Spleen (tissue), 11 donors: ENCODE data around the gene CFAP251. TPM values are rescaled to one million over a fixed set of nuclear protein-coding genes. Genes with fewer than 3 reads are reported as not detected.

Experiments used
- DNase-seq: peaks from one replicate; pipeline ENCODE4 v3.0.0-alpha.2; 2020
- H3K27ac ChIP-seq, 8 donors: fragments of 200-600 bp; sonication (generic) in 7 of 8; 1 replicate in 4 of 8; 2 replicates in 4 of 8; pipeline versions ENCODE4 v1.5.0 to v1.8.0; 2016 to 2021; ENCODE audit warnings: inconsistent platforms in 4 of 8, mild to moderate bottlenecking in 4 of 8, moderate library complexity in 1 of 8
- H3K27me3 ChIP-seq, 7 donors: fragments of 200-600 bp; sonication (generic) in 6 of 7; replicated peaks in 1 of 7; 1 replicate in 4 of 7; 2 replicates in 3 of 7; pipeline versions ENCODE4 v1.5.0 to v1.8.0; 2016 to 2021; ENCODE audit warnings: inconsistent platforms in 3 of 7, mild to moderate bottlenecking in 1 of 7
- H3K36me3 ChIP-seq, 6 donors: fragments of 200-600 bp; sonication (generic) in 5 of 6; 1 replicate in 4 of 6; 2 replicates in 2 of 6; pipeline versions ENCODE4 v1.5.0 to v1.8.0; 2016 to 2021; ENCODE audit warnings: inconsistent platforms in 2 of 6
- H3K4me1 ChIP-seq, 6 donors: fragments of 200-600 bp; sonication (generic) in 5 of 6; 1 replicate in 3 of 6; 2 replicates in 3 of 6; pipeline versions ENCODE4 v1.5.0 to v1.8.0; 2016 to 2021; ENCODE audit warnings: inconsistent platforms in 3 of 6
- H3K4me3 ChIP-seq, 8 donors: fragments of 200-600 bp; sonication (generic) in 7 of 8; 1 replicate in 4 of 8; 2 replicates in 4 of 8; pipeline versions ENCODE4 v1.5.0 to v1.8.0; 2016 to 2021; ENCODE audit warnings: inconsistent platforms in 4 of 8, mild to moderate bottlenecking in 4 of 8, moderate library complexity in 2 of 8
- H3K9me3 ChIP-seq, 8 donors: fragments of 200-600 bp; sonication (generic) in 7 of 8; 1 replicate in 4 of 8; 2 replicates in 4 of 8; pipeline versions ENCODE4 v1.5.0 to v1.8.0; 2016 to 2021; ENCODE audit warnings: inconsistent platforms in 4 of 8
- POLR2A ChIP-seq, 3 donors: fragments of 450-650 bp; IDR thresholded peaks; one replicate each; pipeline ENCODE4 v1.5.1; 2017; ENCODE audit warnings: antibody characterized with exemption in 3 of 3, mild to moderate bottlenecking in 1 of 3
- POLR2AphosphoS5 ChIP-seq, 3 donors: sonication (generic); formaldehyde crosslinking; IDR thresholded peaks; one replicate each; pipeline ENCODE4 v1.5.1; 2017; ENCODE audit warnings: antibody characterized with exemption in 3 of 3
- WGBS, 5 donors: extraction: QIAGEN DNeasy Blood & Tissue Kit in 3 of 5; methylation state at CpG; one replicate each; pipeline versions ENCODE4 v1.1.5 to v1.1.7; 2013 to 2018; 5-methylcytosine and 5-hydroxymethylcytosine counted together
- intact Hi-C: fragments of 100-400 bp; cut with DNase I; formaldehyde crosslinking; loops from one replicate; pipeline ENCODE4 v1.15.0; 2023; ENCODE audit warnings: low total_unique reads
- polyA plus RNA-seq, 3 donors: library from polyadenylated mRNA; stranded (reverse); fragments of 200-250 nt; gene quantifications; one replicate each; pipeline ENCODE4 v1.2.1, GENCODE V29; 2013
- total RNA-seq, 7 donors: library from RNA; depleted of rRNA in 3 of 7; stranded (reverse); fragments of >200 nt in 3 of 7; fragmentation: NEBNext Ultra II Directional in 4 of 7; extraction: Animal tissue kit (Norgen Biotek cat#: 25700) in 4 of 7; gene quantifications; one replicate each; pipeline versions ENCODE4 v1.1.0 to v1.2.1, GENCODE V29; 2016 to 2021
- TF ChIP-seq, protein P1 (sequence below), 11 experiments: fragments of 200-600 bp in 7 of 11; fragments of 450-650 bp in 4 of 11; sonication (generic) in 4 of 11; IDR thresholded peaks in 8 of 11; conservative IDR thresholded peaks in 3 of 11; 1 replicate in 7 of 11; 2 replicates in 4 of 11; pipeline versions ENCODE4 v1.4.0 to v1.8.0; 2016 to 2021; ENCODE audit warnings: antibody characterized with exemption in 11 of 11, inconsistent platforms in 4 of 11, mild to moderate bottlenecking in 1 of 11
- donor health status: healthy with polysubstance abuse.
- donor health status: DM: no; HTN: no; CAD: no; lungs with moderate emphysema.
- donor health status: DM: no; HTN: no; CAD: no.
- donor health status: Bipolar disorder and iron deficiency.
- donor health status: healthy.
- donor health status: DM: no; HTN: no; CAD: no.
- donor health status: DM: yes; HTN: yes; CAD: no.

Gene CFAP251
- total and polyA plus RNA-seq, 10 donors, result 1.3 to 10.5 (median 3.6) TPM

- Histone ChIP-seq H3K36me3 (no peaks in the 10 kb centered on the region), H3K4me3 (no peak overlapping the region), H3K27ac (peak overlapping the region in 5 of 8 donors; percentile 36 to 58 (median 51)), H3K4me1 (peaks cover 0 to 36% (median 10%) of the 10 kb centered on the region in 6 donors), H3K27me3 (no peaks in the 10 kb centered on the region), H3K9me3 (no peaks in the 10 kb centered on the region)
- WGBS, 5 donors, result 36 to 49% (median 42%) methylated on average over 21 of the region's 21 CpGs
- TF ChIP-seq POLR2AphosphoS5 (IDR thresholded peaks at IDR 0.05), result peak in 1 of 3 donors; percentile 70
- TF ChIP-seq, protein P1, sequence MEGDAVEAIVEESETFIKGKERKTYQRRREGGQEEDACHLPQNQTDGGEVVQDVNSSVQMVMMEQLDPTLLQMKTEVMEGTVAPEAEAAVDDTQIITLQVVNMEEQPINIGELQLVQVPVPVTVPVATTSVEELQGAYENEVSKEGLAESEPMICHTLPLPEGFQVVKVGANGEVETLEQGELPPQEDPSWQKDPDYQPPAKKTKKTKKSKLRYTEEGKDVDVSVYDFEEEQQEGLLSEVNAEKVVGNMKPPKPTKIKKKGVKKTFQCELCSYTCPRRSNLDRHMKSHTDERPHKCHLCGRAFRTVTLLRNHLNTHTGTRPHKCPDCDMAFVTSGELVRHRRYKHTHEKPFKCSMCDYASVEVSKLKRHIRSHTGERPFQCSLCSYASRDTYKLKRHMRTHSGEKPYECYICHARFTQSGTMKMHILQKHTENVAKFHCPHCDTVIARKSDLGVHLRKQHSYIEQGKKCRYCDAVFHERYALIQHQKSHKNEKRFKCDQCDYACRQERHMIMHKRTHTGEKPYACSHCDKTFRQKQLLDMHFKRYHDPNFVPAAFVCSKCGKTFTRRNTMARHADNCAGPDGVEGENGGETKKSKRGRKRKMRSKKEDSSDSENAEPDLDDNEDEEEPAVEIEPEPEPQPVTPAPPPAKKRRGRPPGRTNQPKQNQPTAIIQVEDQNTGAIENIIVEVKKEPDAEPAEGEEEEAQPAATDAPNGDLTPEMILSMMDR (IDR thresholded peaks at IDR 0.05 in 8 of 11, conservative IDR thresholded peaks at IDR 0.05 in 3 of 11), result no peak
- no peak for DNase-seq
- intact Hi-C loops, result no loop called here
Observed at GRCh38 chr12:121992059-121992879, 73.9 kb downstream of the CFAP251 start.

DNA sequence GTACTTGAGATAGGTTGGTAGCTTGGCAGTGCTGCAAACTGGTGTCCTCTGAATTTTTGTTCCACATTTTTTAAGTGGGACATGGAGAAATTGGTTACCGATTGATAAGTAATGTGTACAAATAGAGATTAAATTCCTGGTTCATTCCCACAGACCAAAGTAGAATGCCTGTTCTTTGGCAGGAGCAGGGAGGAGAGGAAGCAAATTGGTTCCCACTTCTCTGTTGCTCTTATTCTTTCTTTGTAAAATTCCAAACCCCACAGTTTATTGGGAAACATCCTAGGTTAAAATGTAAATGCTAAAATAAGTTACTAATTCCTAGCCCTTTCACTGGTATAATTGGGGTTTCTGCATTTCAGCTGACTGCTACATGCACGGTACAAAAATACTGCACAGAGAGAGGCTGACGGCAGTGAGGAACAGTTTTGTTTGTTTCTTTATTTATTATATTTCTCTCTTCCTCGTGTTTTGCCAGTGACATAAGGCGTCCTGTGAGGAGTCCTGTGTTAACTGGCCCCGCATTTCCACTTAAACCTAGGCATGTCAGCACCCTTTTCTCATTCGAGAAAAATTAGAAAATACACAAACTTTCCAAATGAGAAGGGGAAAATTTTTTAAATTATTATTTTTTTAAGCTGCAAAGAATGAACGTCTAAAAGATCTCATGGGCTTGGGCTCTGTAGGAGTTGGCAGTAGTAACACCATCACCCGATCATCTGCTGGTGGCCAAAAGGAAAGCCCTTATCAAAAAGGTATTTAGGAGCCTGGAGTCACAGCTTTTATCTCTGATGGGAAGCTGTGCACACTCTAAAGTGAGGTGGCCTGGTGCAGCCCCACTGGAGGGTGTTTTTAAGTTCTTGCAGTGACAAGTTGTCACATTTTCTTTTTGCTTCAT, 77.9 kb downstream of the CFAP251 start:
- no peak for DNase-seq
- TF ChIP-seq POLR2A (IDR thresholded peaks at IDR 0.05), result no peak
- no peak for TF ChIP-seq POLR2AphosphoS5 (IDR thresholded peaks at IDR 0.05)
- TF ChIP-seq, protein P1 (IDR thresholded peaks at IDR 0.05 in 8 of 11, conservative IDR thresholded peaks at IDR 0.05 in 3 of 11), result no peak
- H3K27me3 ChIP-seq, result no peaks in the 10 kb centered on the region
- peaks cover 0 to 13% (median 11%) of the 10 kb centered on the region in 8 donors for H3K9me3 ChIP-seq
- 65 to 78% (median 75%) methylated on average over 9 of the region's 9 CpGs for WGBS, 5 donors
- H3K4me1 ChIP-seq, result peaks cover 0 to 31% (median 10%) of the 10 kb centered on the region in 6 donors
- no peak overlapping the region for H3K4me3 ChIP-seq
- H3K36me3 ChIP-seq, result no peaks in the 10 kb centered on the region
- H3K27ac ChIP-seq, result no peak overlapping the region
- intact Hi-C loops, result no loop called here

DNA sequence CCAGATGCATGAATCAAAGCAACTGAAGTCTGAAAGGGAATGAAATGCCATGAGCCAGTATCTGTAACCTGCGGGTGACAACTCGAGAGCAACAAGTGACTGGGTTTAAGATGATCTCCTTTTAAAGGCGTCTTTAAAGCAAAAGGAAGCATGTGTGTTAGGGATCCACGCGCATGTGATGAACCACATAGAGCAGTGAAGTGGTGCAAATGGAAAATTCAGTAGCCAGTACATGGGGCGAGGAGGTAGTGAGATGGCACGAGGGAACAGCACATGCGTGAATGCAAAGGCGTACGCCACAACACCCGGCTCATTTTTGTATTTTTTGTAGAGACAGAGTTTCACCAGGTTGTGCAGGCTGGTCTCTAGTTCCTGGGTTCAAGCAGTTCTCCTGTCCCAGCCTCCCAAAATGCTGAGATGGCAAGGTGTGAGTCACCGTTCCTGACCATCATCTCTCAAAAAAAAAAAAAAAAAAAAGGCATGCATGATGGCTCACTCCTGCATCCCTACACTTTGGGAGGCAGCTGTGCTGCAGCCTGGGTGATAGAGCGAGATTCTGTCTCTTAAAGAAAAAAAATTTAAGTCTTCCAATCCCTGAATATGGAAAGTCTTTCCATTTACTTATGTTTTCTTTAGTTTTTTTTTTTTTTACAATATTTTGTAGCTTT, 78.7 kb downstream of the CFAP251 start:
- Histone ChIP-seq H3K9me3 (peaks cover 0 to 13% (median 11%) of the 10 kb centered on the region in 8 donors), H3K27me3 (no peaks in the 10 kb centered on the region), H3K27ac (no peak overlapping the region), H3K4me3 (no peak overlapping the region), H3K36me3 (no peaks in the 10 kb centered on the region), H3K4me1 (peaks cover 0 to 24% (median 5%) of the 10 kb centered on the region in 6 donors)
- WGBS, 5 donors, result 65 to 81% (median 72%) methylated on average over 13 of the region's 13 CpGs
- intact Hi-C loops, result no loop called here
- TF ChIP-seq POLR2AphosphoS5 (IDR thresholded peaks at IDR 0.05) (no peak), POLR2A (IDR thresholded peaks at IDR 0.05) (no peak)
- TF ChIP-seq, protein P1 (IDR thresholded peaks at IDR 0.05 in 8 of 11, conservative IDR thresholded peaks at IDR 0.05 in 3 of 11), result no peak
- no peak for DNase-seq
